ENCODE measurements around the gene TCEANC2.

TCEANC2 gene

DNA sequence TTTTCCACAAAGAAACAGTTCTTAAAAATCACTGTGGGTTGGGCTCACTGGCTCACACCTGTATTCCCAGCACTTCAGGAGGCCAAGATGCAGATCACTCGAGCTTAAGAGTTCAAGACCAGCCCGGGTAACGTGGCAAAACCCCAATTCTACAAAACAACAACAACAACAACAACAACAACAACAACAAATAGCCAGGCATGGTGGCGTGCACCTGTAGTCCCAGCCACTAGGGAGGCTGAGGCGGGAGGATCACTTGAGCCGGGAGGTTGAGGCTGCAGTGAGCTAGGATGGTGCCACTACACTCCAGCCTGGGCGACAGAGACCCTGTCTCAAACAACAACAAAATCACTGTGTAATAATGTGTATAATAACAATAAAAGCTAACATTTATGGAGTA, 58.6 kb downstream of the TCEANC2 start:
- H3K27ac ChIP-seq = no peak overlapping the region
- TF ChIP-seq, protein P1, sequence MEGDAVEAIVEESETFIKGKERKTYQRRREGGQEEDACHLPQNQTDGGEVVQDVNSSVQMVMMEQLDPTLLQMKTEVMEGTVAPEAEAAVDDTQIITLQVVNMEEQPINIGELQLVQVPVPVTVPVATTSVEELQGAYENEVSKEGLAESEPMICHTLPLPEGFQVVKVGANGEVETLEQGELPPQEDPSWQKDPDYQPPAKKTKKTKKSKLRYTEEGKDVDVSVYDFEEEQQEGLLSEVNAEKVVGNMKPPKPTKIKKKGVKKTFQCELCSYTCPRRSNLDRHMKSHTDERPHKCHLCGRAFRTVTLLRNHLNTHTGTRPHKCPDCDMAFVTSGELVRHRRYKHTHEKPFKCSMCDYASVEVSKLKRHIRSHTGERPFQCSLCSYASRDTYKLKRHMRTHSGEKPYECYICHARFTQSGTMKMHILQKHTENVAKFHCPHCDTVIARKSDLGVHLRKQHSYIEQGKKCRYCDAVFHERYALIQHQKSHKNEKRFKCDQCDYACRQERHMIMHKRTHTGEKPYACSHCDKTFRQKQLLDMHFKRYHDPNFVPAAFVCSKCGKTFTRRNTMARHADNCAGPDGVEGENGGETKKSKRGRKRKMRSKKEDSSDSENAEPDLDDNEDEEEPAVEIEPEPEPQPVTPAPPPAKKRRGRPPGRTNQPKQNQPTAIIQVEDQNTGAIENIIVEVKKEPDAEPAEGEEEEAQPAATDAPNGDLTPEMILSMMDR (conservative IDR thresholded peaks at IDR 0.05) = no peak
- TF ChIP-seq ZFX (IDR thresholded peaks at IDR 0.05) = no peak

DNA sequence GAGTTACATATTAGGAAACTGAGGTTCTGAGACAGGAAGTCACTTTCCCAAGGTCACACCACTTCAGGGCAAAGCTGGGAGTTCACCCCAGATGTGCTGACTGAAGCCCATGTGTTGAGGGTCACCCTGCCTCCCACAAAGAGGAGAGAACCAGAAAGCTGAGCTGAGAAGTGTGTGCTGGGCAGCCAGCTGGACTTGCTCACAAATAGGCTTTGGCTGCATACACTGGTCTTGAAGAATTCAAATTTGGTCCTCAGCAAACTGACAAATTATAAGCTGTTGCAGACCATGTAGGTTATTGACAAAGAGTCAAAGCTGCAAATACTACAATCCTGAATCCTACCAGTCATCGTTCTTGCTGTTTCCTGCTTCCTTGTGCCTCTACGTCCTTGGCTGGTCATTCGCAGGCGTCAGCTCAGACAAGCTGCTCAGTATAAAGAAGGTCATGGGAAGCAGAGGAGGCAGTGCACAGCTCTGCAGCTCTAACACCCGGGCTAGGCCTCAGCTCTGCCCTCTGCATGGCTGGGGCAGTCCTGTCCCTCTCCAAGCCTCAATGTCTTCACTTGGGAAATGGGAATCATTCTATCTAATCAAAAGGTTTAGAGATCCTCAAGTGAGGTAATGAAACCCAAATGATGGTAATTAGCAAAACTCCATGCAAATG, 59.4 kb downstream of the TCEANC2 start:
- no peak for TF ChIP-seq ZFX (IDR thresholded peaks at IDR 0.05)
- TF ChIP-seq, protein P1 (conservative IDR thresholded peaks at IDR 0.05) = no peak
- H3K27ac ChIP-seq = no peak overlapping the region

DNA sequence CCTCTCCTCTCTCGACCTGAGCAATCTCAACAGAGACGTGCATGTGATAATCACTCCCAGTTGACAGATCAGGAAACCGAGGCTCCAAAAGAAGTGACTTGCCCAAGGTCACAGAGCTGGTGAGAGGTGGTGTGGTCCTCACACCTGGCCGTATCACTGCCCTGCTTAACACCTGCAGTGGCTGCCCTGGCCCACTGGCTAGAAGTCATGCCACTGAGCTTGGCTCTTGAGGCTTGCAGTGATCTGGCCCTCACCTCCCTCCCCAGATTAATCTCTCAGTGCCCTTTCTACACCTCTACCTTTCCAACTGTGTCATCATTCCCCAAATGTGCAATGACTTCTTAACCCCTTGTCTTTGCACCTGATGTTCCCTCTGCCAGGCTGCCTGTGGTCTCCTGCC, 60.6 kb downstream of the TCEANC2 start:
- H3K27ac ChIP-seq = no peak overlapping the region
- TF ChIP-seq, protein P1 (conservative IDR thresholded peaks at IDR 0.05) = no peak
- no peak for TF ChIP-seq ZFX (IDR thresholded peaks at IDR 0.05)

DNA sequence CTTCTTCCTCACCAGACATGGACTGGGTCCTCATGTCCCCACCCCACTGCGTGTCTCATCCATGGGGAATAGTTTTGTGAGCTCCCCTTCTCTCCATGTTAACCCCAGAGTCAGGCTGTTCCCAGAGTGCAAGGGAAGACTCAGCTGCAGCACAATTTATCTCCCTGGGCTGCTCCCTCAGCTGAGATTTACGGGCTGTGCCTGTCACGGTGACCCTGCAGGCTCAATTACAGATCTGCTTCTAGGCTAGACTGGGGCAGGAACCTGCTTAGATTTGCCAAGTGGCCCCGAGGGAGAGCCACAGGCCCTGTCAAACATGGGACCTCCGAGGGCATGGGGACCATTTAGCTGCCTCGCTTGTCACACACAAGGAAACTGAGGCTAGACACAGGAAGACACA, 61.5 kb downstream of the TCEANC2 start:
- no peak overlapping the region for H3K27ac ChIP-seq
- TF ChIP-seq, protein P1 (conservative IDR thresholded peaks at IDR 0.05) = no peak
- no peak for TF ChIP-seq ZFX (IDR thresholded peaks at IDR 0.05)

DNA sequence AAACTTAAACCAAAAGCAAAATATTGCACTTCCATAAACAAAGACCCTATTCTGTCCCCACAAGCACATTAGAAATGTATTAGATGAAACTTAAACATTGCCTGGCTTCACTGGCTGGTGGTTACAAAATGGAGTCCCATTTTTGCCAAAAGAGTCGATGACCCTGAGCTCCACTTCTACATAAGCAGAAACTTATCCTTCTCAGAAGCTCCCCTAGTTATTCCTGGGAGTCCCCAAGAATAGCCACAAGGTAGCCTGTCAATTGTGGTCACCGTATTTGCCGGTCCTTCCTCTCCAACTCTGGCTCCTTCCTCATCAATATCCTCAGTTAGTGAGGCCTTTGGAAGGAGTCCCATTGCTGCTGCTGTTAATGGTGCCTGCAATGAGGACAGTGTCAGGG, 62.1 kb downstream of the TCEANC2 start:
- TF ChIP-seq, protein P1 (conservative IDR thresholded peaks at IDR 0.05) = no peak
- TF ChIP-seq ZFX (IDR thresholded peaks at IDR 0.05) = no peak

DNA sequence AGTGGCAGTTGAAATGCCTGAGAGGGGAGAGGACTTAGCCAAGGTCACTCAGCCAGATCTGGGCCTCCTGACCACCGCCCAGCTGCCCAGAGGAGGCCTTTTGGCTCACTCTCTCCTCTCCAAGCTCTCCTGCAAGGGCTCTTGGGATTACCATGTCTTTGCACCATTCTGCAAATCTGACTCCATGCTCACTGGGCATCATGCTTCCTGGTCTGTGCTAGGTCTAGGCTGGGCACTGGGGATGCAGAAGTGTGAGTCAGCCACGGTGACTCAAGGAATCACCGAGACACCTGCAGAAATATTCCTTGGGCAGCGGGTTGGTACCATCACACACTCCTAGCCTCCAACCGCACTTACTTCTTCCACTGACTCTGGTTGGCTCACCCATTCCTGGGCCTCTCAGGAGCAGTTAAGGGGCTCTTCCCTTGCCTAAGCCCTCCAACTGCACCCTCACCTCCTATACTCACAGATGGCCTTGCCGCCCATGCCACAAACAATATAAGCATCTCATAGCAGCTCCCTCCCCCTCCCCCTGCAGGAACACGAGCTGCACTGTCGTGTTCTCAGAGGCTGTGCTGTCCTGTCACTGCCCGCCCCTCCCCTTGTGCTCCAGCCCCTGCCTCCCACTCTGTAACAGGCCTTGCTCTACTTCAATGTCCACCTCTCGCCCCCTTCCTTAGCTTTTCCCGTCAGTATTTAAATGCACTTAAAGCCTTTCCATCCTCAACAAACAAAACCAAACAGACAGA, 64.6 kb downstream of the TCEANC2 start:
- TF ChIP-seq, protein P1 (conservative IDR thresholded peaks at IDR 0.05) = no peak
- TF ChIP-seq ZFX (IDR thresholded peaks at IDR 0.05) = no peak
- no peak overlapping the region for H3K27ac ChIP-seq

More for the DNA sequence above, 62.1 kb downstream of the TCEANC2 start:
- no peak overlapping the region for H3K27ac ChIP-seq

DNA sequence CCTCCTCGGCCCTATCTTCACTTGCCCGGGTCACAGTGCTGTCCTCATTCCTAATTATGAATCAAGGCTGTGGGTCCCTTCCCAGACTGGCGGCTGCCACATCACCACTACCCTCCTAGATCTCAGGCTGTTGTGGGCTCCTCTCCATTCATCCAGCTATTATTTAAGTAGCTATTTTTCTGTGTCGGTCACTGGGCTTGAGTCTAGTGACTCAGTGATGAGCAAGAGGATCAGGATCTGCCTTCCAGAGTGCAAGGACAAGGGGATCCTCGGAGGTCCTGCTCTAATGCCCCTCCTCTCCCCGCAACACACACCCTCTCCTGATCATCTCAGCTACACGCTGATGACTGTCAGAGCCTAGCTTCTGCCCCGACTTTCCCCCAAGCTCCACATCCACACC, 65.3 kb downstream of the TCEANC2 start:
- H3K27ac ChIP-seq = no peak overlapping the region
- TF ChIP-seq ZFX (IDR thresholded peaks at IDR 0.05) = no peak
- TF ChIP-seq, protein P1 (conservative IDR thresholded peaks at IDR 0.05) = no peak
